HepG2 (cell line): ENCODE data around the gene SECTM1. TPM values are rescaled to one million over a fixed set of nuclear protein-coding genes. Genes with fewer than 3 reads are reported as not detected.

Experiments used
- ATF2 ChIP-seq: sonication (generic); formaldehyde crosslinking; IDR thresholded peaks from 2 replicates; pipeline ENCODE4 v1.4.0; 2020; ENCODE audit warnings: missing genetic modification reagents
- HNF4A ChIP-seq: sonication (generic); formaldehyde crosslinking; IDR thresholded peaks from 2 replicates; pipeline ENCODE4 v1.4.0; 2020; ENCODE audit warnings: missing genetic modification reagents
- HNRNPK ChIP-seq: fragments of 200-400 bp; formaldehyde crosslinking; IDR thresholded peaks from 2 replicates; pipeline ENCODE4 v1.6.1; 2018; ENCODE audit warnings: low read length, low read depth, moderate library complexity, mild to moderate bottlenecking; ENCODE audit not compliant: poor library complexity, severe bottlenecking
- MED1 ChIP-seq: sonication (generic); formaldehyde crosslinking; IDR thresholded peaks from 2 replicates; pipeline ENCODE4 v1.4.0; 2020; ENCODE audit warnings: missing genetic modification reagents
- POLR2A ChIP-seq, 2 experiments: IDR thresholded peaks; 2 replicates each; pipeline ENCODE4 v1.6.1; 2011; ENCODE audit warnings: low read depth in 2 of 2, low read length in 2 of 2, mild to moderate bottlenecking in 1 of 2, moderate library complexity in 1 of 2; ENCODE audit not compliant: insufficient read depth in 1 of 2
- RARA ChIP-seq: IDR thresholded peaks from 2 replicates; pipeline ENCODE4 v1.6.1; 2016; ENCODE audit warnings: missing genetic modification reagents, missing compliant biosample characterization
- RBFOX2 ChIP-seq: fragments of 200-400 bp; formaldehyde crosslinking; IDR thresholded peaks from 2 replicates; pipeline ENCODE4 v1.6.1; 2017; ENCODE audit warnings: low read depth, mild to moderate bottlenecking, low read length
- RXRA ChIP-seq: sonication (generic); formaldehyde crosslinking; IDR thresholded peaks from 2 replicates; pipeline ENCODE4 v1.5.1; 2020; ENCODE audit warnings: missing genetic modification reagents
- THRA ChIP-seq: sonication (generic); formaldehyde crosslinking; IDR thresholded peaks from 2 replicates; pipeline ENCODE4 v1.4.0; 2020; ENCODE audit warnings: missing genetic modification reagents, borderline replicate concordance
- ZBTB42 ChIP-seq: sonication (generic); formaldehyde crosslinking; IDR thresholded peaks from 2 replicates; pipeline ENCODE4 v1.5.0; 2020; ENCODE audit warnings: mild to moderate bottlenecking, missing genetic modification reagents
- ZEB1 ChIP-seq: IDR thresholded peaks from 2 replicates; pipeline ENCODE4 v1.6.1; 2012; ENCODE audit warnings: mild to moderate bottlenecking, low read depth, inconsistent platforms; ENCODE audit not compliant: insufficient replicate concordance
- ZNF343 ChIP-seq: sonication (generic); formaldehyde crosslinking; IDR thresholded peaks from 2 replicates; pipeline ENCODE4 v1.4.0; 2020; ENCODE audit warnings: mild to moderate bottlenecking, missing genetic modification reagents
- ZNF556 ChIP-seq: sonication (generic); formaldehyde crosslinking; IDR thresholded peaks from 2 replicates; pipeline ENCODE4 v1.4.0; 2020; ENCODE audit warnings: mild to moderate bottlenecking, missing genetic modification reagents, borderline replicate concordance
- ZNF672 ChIP-seq: sonication (generic); formaldehyde crosslinking; IDR thresholded peaks from 2 replicates; pipeline ENCODE4 v1.8.1; 2022; ENCODE audit warnings: missing genetic modification reagents
- polyA plus RNA-seq, 8 experiments: library from polyadenylated mRNA; depleted of rRNA in 3 of 8; stranded (reverse) in 7 of 8; unstranded in 1 of 8; fragments of >200 nt; fragmentation: Illumina TruSeq in 4 of 8; extraction: Trizol in 4 of 8; gene quantifications; 2 replicates each; pipeline versions ENCODE4 v1.2.1 to v1.2.3, GENCODE V29; 2011 to 2016; ENCODE audit warnings: low read depth in 4 of 8, missing spikeins in 1 of 8, mixed read lengths in 1 of 8; ENCODE audit not compliant: insufficient read depth in 1 of 8
- total RNA-seq, 5 experiments: library from RNA; depleted of rRNA; stranded (reverse); fragments of >200 nt; fragmentation: Illumina TruSeq; extraction: Trizol; gene quantifications; 2 replicates each; pipeline ENCODE4 v1.2.3, GENCODE V29; 2016; ENCODE audit warnings: low read depth in 1 of 5
- TF ChIP-seq, protein P1 (sequence below): IDR thresholded peaks from 2 replicates; pipeline ENCODE4 v1.6.1; 2016; ENCODE audit warnings: low read depth, missing genetic modification reagents, missing compliant biosample characterization
- TF ChIP-seq, protein P2 (sequence below): sonication (generic); formaldehyde crosslinking; IDR thresholded peaks from 2 replicates; pipeline ENCODE4 v1.4.0; 2020; ENCODE audit warnings: missing genetic modification reagents

Gene SECTM1
- total and polyA plus RNA-seq, 2 of the 13 experiments (the other 11 are each of a cell fraction or from before 2014, with no cell fraction given) = 3.5 to 5.3 TPM

DNA sequence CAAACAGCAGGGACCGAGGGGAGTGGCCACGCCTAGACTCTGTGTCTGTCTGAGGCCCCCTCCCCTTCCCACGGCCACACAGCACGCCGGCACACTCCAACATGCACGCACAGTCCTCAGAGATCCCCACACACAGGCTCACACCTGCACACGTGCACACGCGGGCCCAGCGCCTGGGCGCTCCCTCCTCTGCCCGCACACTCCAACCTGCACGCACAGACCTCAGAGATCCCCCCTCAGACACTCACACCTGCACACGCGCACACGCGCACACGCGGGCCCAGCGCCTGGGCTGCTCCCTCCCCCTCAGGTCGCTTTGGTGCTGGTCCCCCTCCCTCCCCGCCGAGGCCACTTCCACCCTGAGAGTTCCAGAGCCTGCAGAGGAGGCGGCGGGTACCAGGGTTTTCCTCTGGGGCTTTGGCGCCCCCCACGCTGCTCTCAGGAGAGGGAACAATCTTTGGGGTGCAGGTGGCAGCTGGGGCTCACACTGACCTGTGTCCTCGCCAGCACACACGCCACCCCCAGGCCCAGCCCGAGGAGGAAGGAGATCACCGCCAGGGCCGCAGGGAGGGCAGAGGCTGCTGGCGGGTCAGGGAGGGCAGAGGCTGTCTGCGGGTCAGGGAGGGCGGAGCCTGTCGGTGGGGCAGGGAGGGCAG lies 17.7 kb downstream of the SECTM1 start (continued):
- TF ChIP-seq, protein P1, sequence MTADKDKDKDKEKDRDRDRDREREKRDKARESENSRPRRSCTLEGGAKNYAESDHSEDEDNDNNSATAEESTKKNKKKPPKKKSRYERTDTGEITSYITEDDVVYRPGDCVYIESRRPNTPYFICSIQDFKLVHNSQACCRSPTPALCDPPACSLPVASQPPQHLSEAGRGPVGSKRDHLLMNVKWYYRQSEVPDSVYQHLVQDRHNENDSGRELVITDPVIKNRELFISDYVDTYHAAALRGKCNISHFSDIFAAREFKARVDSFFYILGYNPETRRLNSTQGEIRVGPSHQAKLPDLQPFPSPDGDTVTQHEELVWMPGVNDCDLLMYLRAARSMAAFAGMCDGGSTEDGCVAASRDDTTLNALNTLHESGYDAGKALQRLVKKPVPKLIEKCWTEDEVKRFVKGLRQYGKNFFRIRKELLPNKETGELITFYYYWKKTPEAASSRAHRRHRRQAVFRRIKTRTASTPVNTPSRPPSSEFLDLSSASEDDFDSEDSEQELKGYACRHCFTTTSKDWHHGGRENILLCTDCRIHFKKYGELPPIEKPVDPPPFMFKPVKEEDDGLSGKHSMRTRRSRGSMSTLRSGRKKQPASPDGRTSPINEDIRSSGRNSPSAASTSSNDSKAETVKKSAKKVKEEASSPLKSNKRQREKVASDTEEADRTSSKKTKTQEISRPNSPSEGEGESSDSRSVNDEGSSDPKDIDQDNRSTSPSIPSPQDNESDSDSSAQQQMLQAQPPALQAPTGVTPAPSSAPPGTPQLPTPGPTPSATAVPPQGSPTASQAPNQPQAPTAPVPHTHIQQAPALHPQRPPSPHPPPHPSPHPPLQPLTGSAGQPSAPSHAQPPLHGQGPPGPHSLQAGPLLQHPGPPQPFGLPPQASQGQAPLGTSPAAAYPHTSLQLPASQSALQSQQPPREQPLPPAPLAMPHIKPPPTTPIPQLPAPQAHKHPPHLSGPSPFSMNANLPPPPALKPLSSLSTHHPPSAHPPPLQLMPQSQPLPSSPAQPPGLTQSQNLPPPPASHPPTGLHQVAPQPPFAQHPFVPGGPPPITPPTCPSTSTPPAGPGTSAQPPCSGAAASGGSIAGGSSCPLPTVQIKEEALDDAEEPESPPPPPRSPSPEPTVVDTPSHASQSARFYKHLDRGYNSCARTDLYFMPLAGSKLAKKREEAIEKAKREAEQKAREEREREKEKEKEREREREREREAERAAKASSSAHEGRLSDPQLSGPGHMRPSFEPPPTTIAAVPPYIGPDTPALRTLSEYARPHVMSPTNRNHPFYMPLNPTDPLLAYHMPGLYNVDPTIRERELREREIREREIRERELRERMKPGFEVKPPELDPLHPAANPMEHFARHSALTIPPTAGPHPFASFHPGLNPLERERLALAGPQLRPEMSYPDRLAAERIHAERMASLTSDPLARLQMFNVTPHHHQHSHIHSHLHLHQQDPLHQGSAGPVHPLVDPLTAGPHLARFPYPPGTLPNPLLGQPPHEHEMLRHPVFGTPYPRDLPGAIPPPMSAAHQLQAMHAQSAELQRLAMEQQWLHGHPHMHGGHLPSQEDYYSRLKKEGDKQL (CRISPR knock-in tag) = no peak
- TF ChIP-seq HNRNPK (peak; percentile 7), ZEB1 (no peak), ZBTB42 (CRISPR knock-in tag) (no peak), RARA (CRISPR knock-in tag) (peak; percentile 92), ZNF343 (CRISPR knock-in tag) (0 out of 2 replicates have a peak, but pooled peaks have one; percentile 35), MED1 (CRISPR knock-in tag) (no peak), ATF2 (CRISPR knock-in tag) (no peak), POLR2A (IDR thresholded peaks at IDR 0.05; ENCODE audit: insufficient read depth in 1 of 2, low read depth in 2 of 2, low read length in 2 of 2) (no peak), RBFOX2 (peak; percentile 47; the same call in 1 of the 2 replicates), THRA (CRISPR knock-in tag) (peak; percentile 39; the same call in 1 of the 2 replicates), ZNF672 (no peak), HNF4A (CRISPR knock-in tag) (0 out of 2 replicates have a peak, but pooled peaks have one; percentile 12), RXRA (0 out of 2 replicates have a peak, but pooled peaks have one; percentile 42), ZNF556 (CRISPR knock-in tag) (0 out of 2 replicates have a peak, but pooled peaks have one; percentile 46)
- TF ChIP-seq, protein P2, sequence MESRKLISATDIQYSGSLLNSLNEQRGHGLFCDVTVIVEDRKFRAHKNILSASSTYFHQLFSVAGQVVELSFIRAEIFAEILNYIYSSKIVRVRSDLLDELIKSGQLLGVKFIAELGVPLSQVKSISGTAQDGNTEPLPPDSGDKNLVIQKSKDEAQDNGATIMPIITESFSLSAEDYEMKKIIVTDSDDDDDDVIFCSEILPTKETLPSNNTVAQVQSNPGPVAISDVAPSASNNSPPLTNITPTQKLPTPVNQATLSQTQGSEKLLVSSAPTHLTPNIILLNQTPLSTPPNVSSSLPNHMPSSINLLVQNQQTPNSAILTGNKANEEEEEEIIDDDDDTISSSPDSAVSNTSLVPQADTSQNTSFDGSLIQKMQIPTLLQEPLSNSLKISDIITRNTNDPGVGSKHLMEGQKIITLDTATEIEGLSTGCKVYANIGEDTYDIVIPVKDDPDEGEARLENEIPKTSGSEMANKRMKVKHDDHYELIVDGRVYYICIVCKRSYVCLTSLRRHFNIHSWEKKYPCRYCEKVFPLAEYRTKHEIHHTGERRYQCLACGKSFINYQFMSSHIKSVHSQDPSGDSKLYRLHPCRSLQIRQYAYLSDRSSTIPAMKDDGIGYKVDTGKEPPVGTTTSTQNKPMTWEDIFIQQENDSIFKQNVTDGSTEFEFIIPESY (CRISPR knock-in tag) = peak; percentile 92
